HCT116 (cell line): ENCODE data around the gene WDR70. TPM values are rescaled to one million over a fixed set of nuclear protein-coding genes. Genes with fewer than 3 reads are reported as not detected.

Experiments
- ATAC-seq: fragments of 200-7000 bp; cut with Tn5 transposase; 2 replicates; pipeline ENCODE4 v1.9.1; 2020; ENCODE audit warnings: mild to moderate bottlenecking, moderate library complexity
- BruUV-seq: library from RNA; stranded (reverse); fragments of 400-500 nt; replicated peaks from 2 replicates; lab custom pipeline; 2021; lab: Mats Ljungman, UMichigan
- CTCF ChIA-PET: fragments of 300-600 bp; sonication (Branson Sonifier 250); formaldehyde crosslinking; loops from one replicate; lab custom pipeline; 2021; ENCODE audit warnings: antibody characterized with exemption; lab: Charles Lee
- POLR2A ChIA-PET: fragments of 300-600, 350-600 bp; sonication (Branson Sonifier 250); formaldehyde crosslinking; loops from one replicate; lab custom pipeline; 2021; ENCODE audit warnings: antibody characterized with exemption; lab: Charles Lee
- RAD21 ChIA-PET, 2 experiments: fragments of 300-600 bp; sonication (Branson Sonifier 250); formaldehyde crosslinking; loops; one replicate each; lab custom pipeline; 2023; ENCODE audit warnings: low total read pairs in 2 of 2; ENCODE audit not compliant: uncharacterized antibody in 2 of 2, unreplicated experiment in 2 of 2, low non-redundant PET in 1 of 2; lab: Charles Lee
- DNase-seq: peaks from one replicate; pipeline ENCODE4 v3.0.0-alpha.2; 2010; ENCODE audit warnings: low read depth, low spot score
- H2AFZ ChIP-seq: fragments of 200-600 bp; shearing (Covaris generic), sonication (generic); 2 replicates; pipeline ENCODE4 v1.6.1; 2017; ENCODE audit warnings: low read depth, mixed run types, mixed read lengths, antibody characterized with exemption, low read length; ENCODE audit not compliant: poor library complexity, severe bottlenecking
- H3K27ac ChIP-seq: 2 replicates; pipeline ENCODE4 v1.5.1; 2012; ENCODE audit warnings: low read depth, low read length
- H3K27me3 ChIP-seq: fragments of 200-600 bp; sonication (generic); 2 replicates; pipeline ENCODE4 v1.6.1; 2016; ENCODE audit warnings: mixed run types, low read length, mixed read lengths; ENCODE audit not compliant: insufficient read depth
- H3K36me3 ChIP-seq, 2 experiments: fragments of 200-500 bp in 1 of 2; fragments of 200-600 bp in 1 of 2; sonication (Bioruptor generic) in 1 of 2; sonication (generic) in 1 of 2; 2 replicates each; pipeline versions ENCODE4 v1.5.1 to v1.6.1; 2014 to 2016; ENCODE audit warnings: low read length in 2 of 2, inconsistent platforms in 1 of 2, mixed read lengths in 1 of 2, mixed run types in 1 of 2; ENCODE audit not compliant: insufficient read depth in 2 of 2, control insufficient read depth in 1 of 2
- H3K4me1 ChIP-seq, 2 experiments: fragments of 200-600 bp in 1 of 2; sonication (generic) in 1 of 2; 2 replicates each; pipeline versions ENCODE4 v1.5.1 to v1.6.1; 2012 to 2017; ENCODE audit warnings: low read length in 2 of 2, inconsistent platforms in 1 of 2, mild to moderate bottlenecking in 1 of 2, mixed read lengths in 1 of 2, mixed run types in 1 of 2, moderate library complexity in 1 of 2; ENCODE audit not compliant: insufficient read depth in 2 of 2, control insufficient read depth in 1 of 2
- H3K4me2 ChIP-seq: fragments of 200-600 bp; sonication (generic); 2 replicates; pipeline ENCODE4 v1.6.1; 2017; ENCODE audit warnings: mixed run types, low read length, mixed read lengths
- H3K4me3 ChIP-seq, 2 experiments: fragments of 200-600 bp in 1 of 2; sonication (generic) in 1 of 2; replicated peaks in 1 of 2; 2 replicates each; pipeline ENCODE4 v1.5.1; 2011 to 2016; ENCODE audit warnings: low read length in 2 of 2, control low read depth in 1 of 2, low read depth in 1 of 2, mild to moderate bottlenecking in 1 of 2, mixed read lengths in 1 of 2, mixed run types in 1 of 2
- H3K79me2 ChIP-seq: fragments of 200-600 bp; sonication (generic); 2 replicates; pipeline ENCODE4 v1.6.1; 2017; ENCODE audit warnings: mild to moderate bottlenecking, mixed run types, low read length, moderate library complexity, mixed read lengths; ENCODE audit not compliant: insufficient read depth
- H3K9ac ChIP-seq: fragments of 200-600 bp; sonication (generic); 2 replicates; pipeline ENCODE4 v1.6.1; 2016; ENCODE audit warnings: low read length, mixed read lengths
- H3K9me2 ChIP-seq: fragments of 200-600 bp; sonication (generic), shearing (Covaris generic); 2 replicates; pipeline ENCODE4 v1.6.1; 2017; ENCODE audit warnings: mixed run types, mild to moderate bottlenecking, moderate library complexity; ENCODE audit not compliant: insufficient read depth
- H3K9me3 ChIP-seq, 2 experiments: fragments of 200-500 bp in 1 of 2; fragments of 200-600 bp in 1 of 2; sonication (Bioruptor generic) in 1 of 2; sonication (generic) in 1 of 2; 2 replicates each; pipeline ENCODE4 v1.6.1; 2014 to 2017; ENCODE audit warnings: low read length in 2 of 2, mixed read lengths in 2 of 2, inconsistent platforms in 1 of 2, low read depth in 1 of 2, mild to moderate bottlenecking in 1 of 2, mixed run types in 1 of 2, moderate library complexity in 1 of 2; ENCODE audit not compliant: control insufficient read depth in 1 of 2, insufficient read depth in 1 of 2
- H4K20me1 ChIP-seq: fragments of 200-600 bp; sonication (generic), shearing (Covaris generic); 2 replicates; pipeline ENCODE4 v1.6.1; 2017; ENCODE audit warnings: mixed run types, mild to moderate bottlenecking, moderate library complexity; ENCODE audit not compliant: insufficient read depth
- CTCF ChIP-seq, 3 experiments: fragments of 200-600 bp in 1 of 3; sonication (generic) in 1 of 3; IDR thresholded peaks in 2 of 3; conservative IDR thresholded peaks in 1 of 3; 2 replicates each; pipeline ENCODE4 v1.5.1; 2012 to 2017; ENCODE audit warnings: low read depth in 2 of 3, low read length in 2 of 3, antibody characterized with exemption in 1 of 3, borderline replicate concordance in 1 of 3, control low read depth in 1 of 3, mild to moderate bottlenecking in 1 of 3, mixed read lengths in 1 of 3, mixed run types in 1 of 3, moderate library complexity in 1 of 3; ENCODE audit not compliant: insufficient read depth in 1 of 3
- EZH2 ChIP-seq: fragments of 200-600 bp; sonication (generic); IDR thresholded peaks from 2 replicates; pipeline ENCODE4 v1.6.1; 2017; ENCODE audit warnings: antibody characterized with exemption, mixed run types
- FOSL1 ChIP-seq: IDR thresholded peaks from 2 replicates; pipeline ENCODE4 v1.6.1; 2012; ENCODE audit warnings: low read depth
- MAX ChIP-seq: IDR thresholded peaks from 2 replicates; pipeline ENCODE4 v1.6.1; 2012
- SIN3A ChIP-seq: IDR thresholded peaks from 2 replicates; pipeline ENCODE4 v1.6.1; 2012; ENCODE audit warnings: low read depth
- TCF7L2 ChIP-seq: IDR thresholded peaks from 2 replicates; pipeline ENCODE4 v1.7.0; 2011; ENCODE audit warnings: borderline replicate concordance, inconsistent platforms; ENCODE audit not compliant: insufficient read depth, insufficient read length; ENCODE audit errors: extremely low read depth
- ZNF274 ChIP-seq: fragments of 200-500 bp; sonication (Bioruptor generic); IDR thresholded peaks from 2 replicates; pipeline ENCODE4 v1.6.1; 2014; ENCODE audit warnings: mild to moderate bottlenecking, low read depth, low read length, inconsistent platforms
- intact Hi-C: fragments of 100-400 bp; cut with micrococcal nuclease; formaldehyde crosslinking; loops from 2 replicates; pipeline ENCODE4 v1.10.0; 2022
- total RNA-seq: library from RNA; stranded (reverse); gene quantifications from one replicate; pipeline ENCODE4 v1.2.1, GENCODE V29; 2021; ENCODE audit not compliant: unreplicated experiment

WDR70 gene
- total RNA-seq, 1 experiment from 2014 or later = 31.1 TPM

- DNase-seq = no peak
- ATAC-seq = no peak
- intact Hi-C loops = loop anchor here (5.0 kb wide), 1 partner anchor 695 kb away; no protein-coding TSS in a partner anchor
- no peak overlapping the region for H3K4me3 ChIP-seq
- H3K9ac ChIP-seq = no peak overlapping the region
- BruUV-seq = no TSS peak
- CTCF ChIA-PET = no interaction called here
- no peak overlapping the region for H3K27ac ChIP-seq
- no peak for TF ChIP-seq CTCF (IDR thresholded peaks at IDR 0.05 in 2 of 3, conservative IDR thresholded peaks at IDR 0.05 in 1 of 3; ENCODE audit: borderline replicate concordance in 1 of 3, insufficient read depth in 1 of 3, low read depth in 2 of 3, low read length in 2 of 3)
- no peak for TF ChIP-seq EZH2
- TF ChIP-seq SIN3A = no peak
- TF ChIP-seq ZNF274 = no peak
- no peaks in the 10 kb centered on the region for H3K79me2 ChIP-seq
- no peaks in the 10 kb centered on the region for H3K27me3 ChIP-seq
- H3K4me2 ChIP-seq = no peak overlapping the region
- RAD21 ChIA-PET = no interaction called here
- H4K20me1 ChIP-seq = no peaks in the 10 kb centered on the region
- H2AFZ ChIP-seq = no peak overlapping the region
- peaks cover 27 to 39% of the 10 kb centered on the region in 2 experiments for H3K4me1 ChIP-seq
- H3K9me2 ChIP-seq = no peaks in the 10 kb centered on the region
- no peaks in the 10 kb centered on the region for H3K9me3 ChIP-seq
- no peaks in the 10 kb centered on the region for H3K36me3 ChIP-seq
- POLR2A ChIA-PET = no interaction called here
Observed at GRCh38 chr5:37496902-37497445, 117.9 kb downstream of the WDR70 start.

- DNase-seq (no peak), ATAC-seq (no peak)
- Histone ChIP-seq H4K20me1 (no peaks in the 10 kb centered on the region), H3K9me2 (no peaks in the 10 kb centered on the region), H3K79me2 (no peaks in the 10 kb centered on the region), H3K27me3 (no peaks in the 10 kb centered on the region), H3K4me2 (peak overlapping the region; percentile 38), H3K9ac (no peak overlapping the region), H3K4me1 (peaks cover 32 to 33% of the 10 kb centered on the region in 2 experiments), H3K9me3 (no peaks in the 10 kb centered on the region), H2AFZ (no peak overlapping the region), H3K36me3 (no peaks in the 10 kb centered on the region), H3K4me3 (no peak overlapping the region), H3K27ac (peak overlapping the region; percentile 73)
- no TSS peak for BruUV-seq
- TF ChIP-seq TCF7L2 (no peak), FOSL1 (peak; percentile 28; the same call in 1 of the 2 replicates), MAX (no peak)
- intact Hi-C loops = no loop called here
- ChIA-PET RAD21 (no interaction called here), POLR2A (no interaction called here), CTCF (no interaction called here)
Observed at GRCh38 chr5:37501152-37501551, 122.0 kb downstream of the WDR70 start.
